Endothelial cell of umbilical vein (primary cell): ENCODE data around the gene ATF7IP. TPM values are rescaled to one million over a fixed set of nuclear protein-coding genes. Genes with fewer than 3 reads are reported as not detected.

Experiments
- BruUV-seq: library from RNA; stranded (reverse); fragments of 400-500 nt; replicated peaks from 2 replicates; lab custom pipeline; 2021; lab: Mats Ljungman, UMichigan
- CTCF ChIA-PET: fragments of 300-600, 350-600 bp; sonication (Branson Sonifier 250); formaldehyde crosslinking; loops from one replicate; lab custom pipeline; 2021; ENCODE audit warnings: antibody characterized with exemption, inconsistent platforms; lab: Charles Lee
- POLR2A ChIA-PET: fragments of 300-600, 350-600 bp; sonication (Branson Sonifier 250); formaldehyde crosslinking; loops from one replicate; lab custom pipeline; 2021; ENCODE audit warnings: antibody characterized with exemption, inconsistent platforms; lab: Charles Lee
- DNase-seq: peaks from one replicate; pipeline ENCODE4 v3.0.0-alpha.2; 2011; ENCODE audit warnings: low read depth, low spot score
- FAIRE-seq: peaks from 2 replicates; lab custom pipeline; 2011; peaks lifted over from hg19 to GRCh38; lab: Jason Lieb, UNC
- H2AFZ ChIP-seq: 2 replicates; pipeline ENCODE4 v1.6.0; 2012; ENCODE audit warnings: low read depth, low read length, control low read depth, inconsistent platforms
- H3K27ac ChIP-seq: 2 replicates; pipeline ENCODE4 v1.5.1; 2011; ENCODE audit warnings: low read depth, mild to moderate bottlenecking, control low read depth, low read length, moderate library complexity; ENCODE audit not compliant: insufficient read depth
- H3K27me3 ChIP-seq, 2 experiments: 2 replicates each; pipeline versions ENCODE4 v1.6.0 to v1.6.1; 2011; ENCODE audit warnings: low read length in 2 of 2, mixed read lengths in 1 of 2; ENCODE audit not compliant: control insufficient read depth in 2 of 2, insufficient read depth in 2 of 2
- H3K36me3 ChIP-seq, 2 experiments: 2 replicates in 1 of 2; 3 replicates in 1 of 2; pipeline ENCODE4 v1.5.1; 2011; ENCODE audit warnings: low read length in 2 of 2, mild to moderate bottlenecking in 1 of 2, moderate library complexity in 1 of 2; ENCODE audit not compliant: control insufficient read depth in 2 of 2, insufficient read depth in 2 of 2; ENCODE audit errors: extremely low read depth in 1 of 2
- H3K4me1 ChIP-seq: 3 replicates; pipeline ENCODE4 v1.5.1; 2011; ENCODE audit warnings: mild to moderate bottlenecking, low read length; ENCODE audit not compliant: control insufficient read depth, insufficient read depth; ENCODE audit errors: extremely low read depth
- H3K4me2 ChIP-seq: 2 replicates; pipeline ENCODE4 v1.6.1; 2011; ENCODE audit warnings: low read length, control low read depth, mixed read lengths; ENCODE audit not compliant: insufficient read depth
- H3K4me3 ChIP-seq, 3 experiments: fragments of 200-600 bp in 1 of 3; sonication (generic), shearing (Covaris generic) in 1 of 3; replicated peaks in 1 of 3; 2 replicates each; pipeline ENCODE4 v1.5.1; 2011 to 2016; ENCODE audit warnings: control low read depth in 3 of 3, low read length in 3 of 3, mild to moderate bottlenecking in 2 of 3, inconsistent platforms in 1 of 3, low read depth in 1 of 3, moderate library complexity in 1 of 3; ENCODE audit not compliant: insufficient read depth in 1 of 3
- H3K79me2 ChIP-seq: 2 replicates; pipeline ENCODE4 v1.6.0; 2012; ENCODE audit warnings: low read length, inconsistent platforms; ENCODE audit not compliant: control insufficient read depth, insufficient read depth
- H3K9ac ChIP-seq: replicated peaks from 2 replicates; pipeline ENCODE3; 2011; ENCODE audit warnings: low read length, control low read depth; ENCODE audit not compliant: insufficient read depth; ENCODE audit errors: extremely low read depth
- H3K9me1 ChIP-seq: replicated peaks from 3 replicates; pipeline ENCODE4 v1.6.0; 2011; ENCODE audit warnings: mild to moderate bottlenecking, low read length; ENCODE audit not compliant: control insufficient read depth, insufficient read depth; ENCODE audit errors: extremely low read depth
- H3K9me3 ChIP-seq: replicated peaks from 2 replicates; pipeline ENCODE4 v1.5.1; 2012; ENCODE audit warnings: low read length, inconsistent platforms; ENCODE audit not compliant: control insufficient read depth, insufficient read depth
- H4K20me1 ChIP-seq: replicated peaks from 2 replicates; pipeline ENCODE3; 2011; ENCODE audit warnings: mild to moderate bottlenecking, low read length; ENCODE audit not compliant: control insufficient read depth, insufficient read depth; ENCODE audit errors: extremely low read depth
- EZH2 ChIP-seq: IDR thresholded peaks from 2 replicates; pipeline ENCODE4 v1.6.1; 2012; ENCODE audit warnings: borderline replicate concordance, low read depth, mild to moderate bottlenecking, moderate library complexity, low read length, inconsistent platforms; ENCODE audit not compliant: severe bottlenecking
- FOS ChIP-seq: IDR thresholded peaks from 2 replicates; pipeline ENCODE4 v1.6.1; 2011; ENCODE audit warnings: mild to moderate bottlenecking, low read length, moderate library complexity, borderline replicate concordance; ENCODE audit not compliant: insufficient read depth
- GATA2 ChIP-seq: IDR thresholded peaks from 2 replicates; pipeline ENCODE4 v1.7.0; 2011; ENCODE audit warnings: low read depth, mild to moderate bottlenecking, moderate library complexity, mixed read lengths, low read length; ENCODE audit not compliant: insufficient read length, insufficient read depth
- JUN ChIP-seq: IDR thresholded peaks from 2 replicates; pipeline ENCODE4 v1.6.1; 2011; ENCODE audit warnings: borderline replicate concordance, low read depth; ENCODE audit not compliant: insufficient read length, insufficient read depth
- MYC ChIP-seq: IDR thresholded peaks from one replicate; pipeline ENCODE4 v1.6.1; 2011; ENCODE audit warnings: mild to moderate bottlenecking, low read depth, low read length
- POLR2A ChIP-seq: IDR thresholded peaks from 2 replicates; pipeline ENCODE4 v1.6.1; 2012; ENCODE audit warnings: low read depth, mild to moderate bottlenecking, control low read depth, low read length
- POLR2AphosphoS5 ChIP-seq: IDR thresholded peaks from 2 replicates; pipeline ENCODE4 v1.6.1; 2012; ENCODE audit warnings: low read depth, mild to moderate bottlenecking, control low read depth, low read length, moderate library complexity; ENCODE audit not compliant: insufficient read depth
- dilution Hi-C: fragments of 300-500 bp; cut with MboI; formaldehyde crosslinking; loops from one replicate; pipeline ENCODE4 v1.15.0; 2019; ENCODE audit warnings: low sequenced_read_pairs; ENCODE audit not compliant: extremely low pct_ligation_motif_present
- intact Hi-C: fragments of 100-400 bp; cut with micrococcal nuclease; formaldehyde crosslinking; loops from one replicate; pipeline ENCODE4 v1.10.0; 2022
- polyA plus RNA-seq, 4 experiments: library from polyadenylated mRNA; depleted of rRNA in 3 of 4; stranded (reverse) in 3 of 4; unstranded in 1 of 4; fragments of >200 nt; gene quantifications; 2 replicates each; pipeline versions ENCODE4 v1.2.1 to v1.2.3, GENCODE V29; 2011 to 2012; ENCODE audit warnings: missing spikeins in 1 of 4
- total RNA-seq: library from RNA; stranded (reverse); gene quantifications from 2 replicates; pipeline ENCODE4 v1.2.3, GENCODE V29; 2021
- TF ChIP-seq, protein P1 (sequence below): IDR thresholded peaks from 2 replicates; pipeline ENCODE4 v1.6.1; 2011; ENCODE audit not compliant: insufficient read depth, insufficient read length
- TF ChIP-seq, protein P2 (sequence below), 2 donors: IDR thresholded peaks; 1 replicate in 1 of 2; 2 replicates in 1 of 2; pipeline ENCODE4 v1.5.1; 2011; ENCODE audit warnings: low read length in 2 of 2, mild to moderate bottlenecking in 2 of 2, moderate library complexity in 2 of 2, control low read depth in 1 of 2, inconsistent platforms in 1 of 2, low read depth in 1 of 2; ENCODE audit not compliant: insufficient read depth in 1 of 2; ENCODE audit errors: extremely low read depth in 1 of 2

The ATF7IP gene
- total and polyA plus RNA-seq, 2 donors (not counting 3 experiments of a cell fraction or from before 2014, with no cell fraction given) = 14.5 to 73.5 TPM

DNA sequence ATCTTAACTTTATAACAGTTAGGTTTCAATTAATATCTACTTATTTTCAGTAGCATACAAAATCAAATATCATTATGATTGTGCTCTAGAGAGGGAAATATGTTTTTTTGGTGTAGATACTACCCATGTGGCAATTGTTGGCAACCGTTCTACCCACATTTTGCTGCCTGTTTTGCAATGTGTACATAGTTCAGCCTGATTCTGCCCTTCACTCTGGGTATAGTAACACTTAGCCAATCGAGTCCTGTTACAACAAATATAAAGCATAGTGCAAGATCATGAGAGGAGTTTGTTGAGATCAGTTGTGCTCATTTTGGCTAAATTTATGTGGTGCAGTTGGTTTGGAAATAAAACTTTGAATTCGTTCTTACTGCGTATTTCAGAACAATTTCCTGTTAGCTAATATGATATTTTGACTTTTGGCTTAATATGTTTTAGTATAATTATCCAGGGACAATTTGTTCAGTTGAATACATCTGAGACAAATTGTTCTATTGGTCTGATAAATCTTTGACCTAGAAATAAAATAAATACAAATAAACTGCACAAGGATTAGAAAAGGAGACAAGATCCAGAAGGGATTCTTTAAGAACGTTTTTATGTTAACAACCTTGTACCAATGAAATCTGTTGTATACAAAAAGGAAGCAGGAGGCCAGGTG lies 76.9 kb downstream of the ATF7IP start:
- H4K20me1 ChIP-seq = no peaks in the 10 kb centered on the region
- no peaks in the 10 kb centered on the region for H3K9me3 ChIP-seq
- ChIA-PET POLR2A (no interaction called here), CTCF (interaction anchor here (1.2 kb wide), 1 partner anchor 10 kb away, joined by 3 read pairs; no protein-coding TSS in a partner anchor)
- no peaks in the 10 kb centered on the region for H3K27me3 ChIP-seq
- H3K27ac ChIP-seq = no peak overlapping the region
- intact Hi-C loops = no loop called here
- peaks cover 5% of the 10 kb centered on the region for H3K79me2 ChIP-seq
- FAIRE-seq (no peak), DNase-seq (no peak)
- no peak overlapping the region for H3K4me3 ChIP-seq
- dilution Hi-C loops = no loop called here
- H3K36me3 ChIP-seq = peaks cover 2 to 5% of the 10 kb centered on the region in 2 experiments
- H3K9ac ChIP-seq = no peak overlapping the region
- no peak for TF ChIP-seq GATA2
- no peak for TF ChIP-seq JUN
- no peak for TF ChIP-seq POLR2AphosphoS5
- TF ChIP-seq, protein P1, sequence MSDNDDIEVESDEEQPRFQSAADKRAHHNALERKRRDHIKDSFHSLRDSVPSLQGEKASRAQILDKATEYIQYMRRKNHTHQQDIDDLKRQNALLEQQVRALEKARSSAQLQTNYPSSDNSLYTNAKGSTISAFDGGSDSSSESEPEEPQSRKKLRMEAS = no peak
- no peak for TF ChIP-seq FOS
- TF ChIP-seq EZH2 = no peak
- TF ChIP-seq MYC = no peak
- TF ChIP-seq POLR2A = no peak
- TF ChIP-seq, protein P2, sequence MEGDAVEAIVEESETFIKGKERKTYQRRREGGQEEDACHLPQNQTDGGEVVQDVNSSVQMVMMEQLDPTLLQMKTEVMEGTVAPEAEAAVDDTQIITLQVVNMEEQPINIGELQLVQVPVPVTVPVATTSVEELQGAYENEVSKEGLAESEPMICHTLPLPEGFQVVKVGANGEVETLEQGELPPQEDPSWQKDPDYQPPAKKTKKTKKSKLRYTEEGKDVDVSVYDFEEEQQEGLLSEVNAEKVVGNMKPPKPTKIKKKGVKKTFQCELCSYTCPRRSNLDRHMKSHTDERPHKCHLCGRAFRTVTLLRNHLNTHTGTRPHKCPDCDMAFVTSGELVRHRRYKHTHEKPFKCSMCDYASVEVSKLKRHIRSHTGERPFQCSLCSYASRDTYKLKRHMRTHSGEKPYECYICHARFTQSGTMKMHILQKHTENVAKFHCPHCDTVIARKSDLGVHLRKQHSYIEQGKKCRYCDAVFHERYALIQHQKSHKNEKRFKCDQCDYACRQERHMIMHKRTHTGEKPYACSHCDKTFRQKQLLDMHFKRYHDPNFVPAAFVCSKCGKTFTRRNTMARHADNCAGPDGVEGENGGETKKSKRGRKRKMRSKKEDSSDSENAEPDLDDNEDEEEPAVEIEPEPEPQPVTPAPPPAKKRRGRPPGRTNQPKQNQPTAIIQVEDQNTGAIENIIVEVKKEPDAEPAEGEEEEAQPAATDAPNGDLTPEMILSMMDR (IDR thresholded peaks at IDR 0.05; ENCODE audit: extremely low read depth in 1 of 2, insufficient read depth in 1 of 2, low read depth in 1 of 2, low read length in 2 of 2) = no peak
- H2AFZ ChIP-seq = no peak overlapping the region
- BruUV-seq = no TSS peak
- no peak overlapping the region for H3K4me2 ChIP-seq
- H3K9me1 ChIP-seq = no peaks in the 10 kb centered on the region
- H3K4me1 ChIP-seq = peaks cover 9% of the 10 kb centered on the region
